NB4 (cell line): Measurements from ENCODE around the gene FSTL4.

ENCODE experiments used
- MAX ChIP-seq: IDR thresholded peaks from 2 replicates; pipeline ENCODE4 v1.6.1; 2011; ENCODE audit warnings: low read depth, low read length
- POLR2A ChIP-seq: IDR thresholded peaks from 2 replicates; pipeline ENCODE4 v1.6.1; 2011; ENCODE audit warnings: mild to moderate bottlenecking; ENCODE audit not compliant: insufficient read length; ENCODE audit errors: extremely low read depth
- TF ChIP-seq, protein P1 (sequence below): IDR thresholded peaks from one replicate; pipeline ENCODE4 v1.5.1; 2012; ENCODE audit warnings: low read depth, low read length

- TF ChIP-seq MAX (no peak), POLR2A (no peak)
- TF ChIP-seq, protein P1, sequence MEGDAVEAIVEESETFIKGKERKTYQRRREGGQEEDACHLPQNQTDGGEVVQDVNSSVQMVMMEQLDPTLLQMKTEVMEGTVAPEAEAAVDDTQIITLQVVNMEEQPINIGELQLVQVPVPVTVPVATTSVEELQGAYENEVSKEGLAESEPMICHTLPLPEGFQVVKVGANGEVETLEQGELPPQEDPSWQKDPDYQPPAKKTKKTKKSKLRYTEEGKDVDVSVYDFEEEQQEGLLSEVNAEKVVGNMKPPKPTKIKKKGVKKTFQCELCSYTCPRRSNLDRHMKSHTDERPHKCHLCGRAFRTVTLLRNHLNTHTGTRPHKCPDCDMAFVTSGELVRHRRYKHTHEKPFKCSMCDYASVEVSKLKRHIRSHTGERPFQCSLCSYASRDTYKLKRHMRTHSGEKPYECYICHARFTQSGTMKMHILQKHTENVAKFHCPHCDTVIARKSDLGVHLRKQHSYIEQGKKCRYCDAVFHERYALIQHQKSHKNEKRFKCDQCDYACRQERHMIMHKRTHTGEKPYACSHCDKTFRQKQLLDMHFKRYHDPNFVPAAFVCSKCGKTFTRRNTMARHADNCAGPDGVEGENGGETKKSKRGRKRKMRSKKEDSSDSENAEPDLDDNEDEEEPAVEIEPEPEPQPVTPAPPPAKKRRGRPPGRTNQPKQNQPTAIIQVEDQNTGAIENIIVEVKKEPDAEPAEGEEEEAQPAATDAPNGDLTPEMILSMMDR = no peak
Observed at GRCh38 chr5:133644000-133644865, 31.9 kb upstream of the FSTL4 start.
